B cell (primary cell): Measurements from ENCODE around the gene SC5D. TPM values are rescaled to one million over a fixed set of nuclear protein-coding genes. Genes with fewer than 3 reads are reported as not detected.

Source experiments
- ATAC-seq: fragments of 200-7000 bp; cut with Tn5 transposase; one replicate; pipeline ENCODE4 v1.10.0; 2021; ENCODE audit warnings: low read depth, mild to moderate bottlenecking, moderate number of reproducible peaks, moderate library complexity
- CTCF ChIA-PET: fragments of 350-600 bp; sonication (Branson Sonifier 250); formaldehyde crosslinking; loops from one replicate; lab custom pipeline; 2021; ENCODE audit warnings: antibody characterized with exemption, inconsistent platforms; lab: Charles Lee
- POLR2A ChIA-PET: fragments of 350-600 bp; sonication (Branson Sonifier 250); formaldehyde crosslinking; loops from one replicate; lab custom pipeline; 2021; ENCODE audit warnings: antibody characterized with exemption; lab: Charles Lee
- DNase-seq: peaks from one replicate; pipeline ENCODE4 v3.0.0; 2013
- H2AFZ ChIP-seq: 2 replicates; pipeline ENCODE4 v1.6.1; 2012; ENCODE audit warnings: mild to moderate bottlenecking, low read depth, low read length; ENCODE audit not compliant: insufficient read depth, poor library complexity, severe bottlenecking
- H3K27ac ChIP-seq, 2 donors: 1 replicate in 1 of 2; 2 replicates in 1 of 2; pipeline ENCODE4 v1.5.1; 2012 to 2013; ENCODE audit warnings: low read length in 2 of 2, mild to moderate bottlenecking in 2 of 2, moderate library complexity in 1 of 2
- H3K27me3 ChIP-seq, 4 experiments: fragments of 200-600 bp in 1 of 4; sonication (generic) in 1 of 4; replicated peaks in 1 of 4; 1 replicate in 2 of 4; 2 replicates in 2 of 4; pipeline versions ENCODE4 v1.6.1 to v1.7.0; 2013 to 2016; ENCODE audit warnings: low read length in 3 of 4, mild to moderate bottlenecking in 2 of 4, mixed read lengths in 1 of 4, moderate library complexity in 1 of 4; ENCODE audit not compliant: insufficient read depth in 4 of 4, control insufficient read depth in 3 of 4; ENCODE audit errors: control extremely low read depth in 1 of 4
- H3K36me3 ChIP-seq, 2 experiments: replicated peaks in 1 of 2; 1 replicate in 1 of 2; 2 replicates in 1 of 2; pipeline versions ENCODE4 v1.6.1 to v1.7.1; 2013; ENCODE audit warnings: low read length in 1 of 2; ENCODE audit not compliant: insufficient read depth in 2 of 2, control insufficient read depth in 1 of 2; ENCODE audit errors: control extremely low read depth in 1 of 2, extremely low read depth in 1 of 2
- H3K4me1 ChIP-seq, 2 donors: fragments of 200-600 bp in 1 of 2; sonication (generic) in 1 of 2; 1 replicate in 1 of 2; 2 replicates in 1 of 2; pipeline versions ENCODE4 v1.5.1 to v1.6.1; 2013 to 2017; ENCODE audit warnings: low read length in 2 of 2; ENCODE audit not compliant: control insufficient read depth in 2 of 2, insufficient read depth in 2 of 2
- H3K4me2 ChIP-seq: replicated peaks from 2 replicates; pipeline ENCODE3; 2012; ENCODE audit warnings: mild to moderate bottlenecking, low read depth, low read length; ENCODE audit not compliant: poor library complexity, severe bottlenecking
- H3K4me3 ChIP-seq, 5 experiments: fragments of 200-600 bp in 1 of 5; sonication (generic) in 1 of 5; 1 replicate in 3 of 5; 2 replicates in 2 of 5; pipeline versions ENCODE4 v1.5.1 to v1.7.0; 2011 to 2016; ENCODE audit warnings: low read length in 4 of 5, mild to moderate bottlenecking in 4 of 5, low read depth in 2 of 5, control low read depth in 1 of 5, moderate library complexity in 1 of 5; ENCODE audit not compliant: insufficient read depth in 1 of 5; ENCODE audit errors: control extremely low read depth in 1 of 5, extremely low read depth in 1 of 5
- H3K79me2 ChIP-seq: fragments of 200-600 bp; sonication (generic); one replicate; pipeline ENCODE4 v1.6.0; 2016; ENCODE audit warnings: low read length; ENCODE audit not compliant: control insufficient read depth, insufficient read depth
- H3K9ac ChIP-seq: fragments of 200-600 bp; sonication (generic); 2 replicates; pipeline ENCODE4 v1.6.1; 2017; ENCODE audit warnings: mild to moderate bottlenecking, low read length, moderate library complexity
- H3K9me3 ChIP-seq, 3 donors: one replicate each; pipeline versions ENCODE4 v1.6.1 to v1.7.1; 2013; ENCODE audit warnings: low read length in 2 of 3; ENCODE audit not compliant: control insufficient read depth in 2 of 3, insufficient read depth in 1 of 3; ENCODE audit errors: control extremely low read depth in 1 of 3
- H4K20me1 ChIP-seq: 2 replicates; pipeline ENCODE4 v1.6.0; 2012; ENCODE audit warnings: mild to moderate bottlenecking, low read length; ENCODE audit not compliant: insufficient read depth, control insufficient read depth, poor library complexity, severe bottlenecking
- H3K27ac Mint-ChIP-seq: one replicate; pipeline ENCODE4 v1.8.0; 2021; ENCODE audit warnings: mixed read lengths
- H3K27me3 Mint-ChIP-seq: one replicate; pipeline ENCODE4 v1.8.0; 2021; ENCODE audit warnings: mixed read lengths
- H3K4me1 Mint-ChIP-seq: one replicate; pipeline ENCODE4 v1.8.0; 2021; ENCODE audit warnings: mixed read lengths
- H3K4me3 Mint-ChIP-seq: one replicate; pipeline ENCODE4 v1.8.0; 2021; ENCODE audit warnings: mixed read lengths
- H3K9me3 Mint-ChIP-seq: one replicate; pipeline ENCODE4 v1.8.0; 2022; ENCODE audit warnings: mixed read lengths; ENCODE audit not compliant: insufficient read depth
- CTCF ChIP-seq: fragments of 200-600 bp; IDR thresholded peaks from one replicate; pipeline ENCODE4 v1.8.0; 2022; ENCODE audit warnings: antibody characterized with exemption, mild to moderate bottlenecking
- EZH2 ChIP-seq: IDR thresholded peaks from 2 replicates; pipeline ENCODE4 v1.6.1; 2012; ENCODE audit warnings: borderline replicate concordance, low read depth, mild to moderate bottlenecking, moderate library complexity, low read length; ENCODE audit not compliant: insufficient read depth, poor library complexity, severe bottlenecking
- WGBS: methylation state at CpG from one replicate; pipeline ENCODE4 v1.1.5; 2013; ENCODE audit warnings: missing lambda C conversion rate; ENCODE audit not compliant: insufficient coverage; 5-methylcytosine and 5-hydroxymethylcytosine counted together
- intact Hi-C: fragments of 100-400 bp; cut with micrococcal nuclease; formaldehyde crosslinking; loops from one replicate; pipeline ENCODE4 v1.10.0; 2022
- polyA plus RNA-seq: library from polyadenylated mRNA; depleted of rRNA; stranded (reverse); fragments of >200 nt; gene quantifications from 2 replicates; pipeline ENCODE4 v1.2.3, GENCODE V29; 2012
- total RNA-seq, 2 donors: library from RNA; stranded (reverse); fragments of 120-200 nt in 1 of 2; gene quantifications; 1 replicate in 1 of 2; 2 replicates in 1 of 2; pipeline versions ENCODE4 v1.2.3 to v1.2.4, GENCODE V29; 2013 to 2022

Gene SC5D
- total and polyA plus RNA-seq, 2 donors (not counting 1 experiment from before 2014, with no cell fraction given) = 15.2 to 54.8 TPM

GRCh38 chr11:121321614-121322243 is 29.2 kb downstream of the SC5D start:
- peaks cover 17% of the 10 kb centered on the region for H3K4me1 Mint-ChIP-seq
- no peak overlapping the region for H3K27ac Mint-ChIP-seq
- H3K4me3 Mint-ChIP-seq = no peak overlapping the region
- Histone ChIP-seq H3K27me3 (no peaks in the 10 kb centered on the region), H3K27ac (no peak overlapping the region), H3K4me3 (no peak overlapping the region), H3K79me2 (no peaks in the 10 kb centered on the region), H2AFZ (no peak overlapping the region), H4K20me1 (no peaks in the 10 kb centered on the region), H3K9ac (no peak overlapping the region), H3K36me3 (no peaks in the 10 kb centered on the region), H3K4me1 (peaks cover 11% of the 10 kb centered on the region in 2 donors), H3K9me3 (no peaks in the 10 kb centered on the region), H3K4me2 (no peak overlapping the region)
- H3K27me3 Mint-ChIP-seq = peaks cover 6% of the 10 kb centered on the region
- DNase-seq = peak; percentile 50
- TF ChIP-seq CTCF = peak; percentile 30
- TF ChIP-seq EZH2 = no peak
- intact Hi-C loops = no loop called here
- peak; percentile 74 for ATAC-seq
- ChIA-PET CTCF (interaction anchor here (0.6 to 1.5 kb wide), 23 partner anchors 35 to 271 kb away, joined by 3 to 28 read pairs (median 3); partner anchors contain the start of genes SORL1 and SORL1-AS1), POLR2A (interaction anchor here (0.6 kb wide), 1 partner anchor 21 kb away, joined by 3 read pairs; no protein-coding TSS in a partner anchor)
- WGBS = 11% methylated on average over 6 of the region's 7 CpGs
- H3K9me3 Mint-ChIP-seq = no peaks in the 10 kb centered on the region

DNA sequence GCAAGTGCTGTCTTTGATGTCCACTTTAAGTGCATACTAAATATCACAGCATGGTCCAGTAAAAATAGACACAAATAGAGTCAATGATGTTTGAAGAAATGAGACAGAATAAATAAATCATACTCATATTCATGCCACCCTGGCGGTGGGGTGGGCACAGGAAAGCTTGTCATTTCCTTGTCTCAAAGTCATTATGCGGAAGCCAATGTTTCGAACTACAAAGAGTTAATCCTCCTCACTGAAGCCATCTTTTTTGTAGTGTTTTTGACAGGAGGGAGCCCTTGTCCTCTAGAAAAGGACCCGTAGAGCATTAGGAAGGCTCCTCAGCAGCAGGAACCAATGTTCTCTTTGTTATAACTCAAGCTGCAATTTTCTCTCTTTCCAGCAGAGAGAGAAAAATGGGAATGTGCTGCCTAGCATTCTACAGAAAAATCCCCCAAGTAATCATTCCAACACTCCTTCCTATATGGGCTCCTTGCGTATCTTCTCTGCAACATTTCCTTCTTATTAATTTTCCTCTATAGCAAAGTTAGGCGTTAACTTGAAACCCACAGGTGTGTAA is 30.6 kb downstream of the SC5D start:
- Histone ChIP-seq H3K4me1 (peaks cover 16 to 17% of the 10 kb centered on the region in 2 donors), H3K9ac (no peak overlapping the region), H3K9me3 (no peaks in the 10 kb centered on the region), H3K4me3 (no peak overlapping the region), H3K79me2 (no peaks in the 10 kb centered on the region), H3K4me2 (no peak overlapping the region), H2AFZ (no peak overlapping the region), H4K20me1 (no peaks in the 10 kb centered on the region), H3K27me3 (no peaks in the 10 kb centered on the region), H3K27ac (no peak overlapping the region), H3K36me3 (no peaks in the 10 kb centered on the region)
- 100% methylated on average over 1 of the region's 6 CpGs for WGBS
- no peak for TF ChIP-seq EZH2
- no peak for TF ChIP-seq CTCF
- Mint-ChIP-seq H3K4me1 (peaks cover 17% of the 10 kb centered on the region), H3K9me3 (no peaks in the 10 kb centered on the region), H3K27me3 (peaks cover 6% of the 10 kb centered on the region), H3K27ac (no peak overlapping the region), H3K4me3 (no peak overlapping the region)
- ChIA-PET CTCF (interaction anchor here (1.8 kb wide), 1 partner anchor 268 kb away, joined by 6 read pairs; no protein-coding TSS in a partner anchor), POLR2A (interaction anchor here (0.6 kb wide), 1 partner anchor 87 kb away, joined by 3 read pairs; no protein-coding TSS in a partner anchor)
- DNase-seq = no peak
- ATAC-seq = no peak
- intact Hi-C loops = no loop called here
